Hepatocyte (in vitro differentiated cells): Measurements from ENCODE around the gene CHST3. TPM values are rescaled to one million over a fixed set of nuclear protein-coding genes. Genes with fewer than 3 reads are reported as not detected.

Experiments used
- DNase-seq: peaks from one replicate; pipeline ENCODE4 v3.0.0-alpha.2; 2016; ENCODE audit warnings: low spot score
- H2AFZ ChIP-seq: fragments of 200-600 bp; sonication (generic); 2 replicates; pipeline ENCODE4 v1.6.0; 2016; ENCODE audit warnings: antibody characterized with exemption, mild to moderate bottlenecking
- H3K27ac ChIP-seq: fragments of 200-600 bp; sonication (generic); 2 replicates; pipeline ENCODE4 v1.5.1; 2016; ENCODE audit warnings: mild to moderate bottlenecking
- H3K27me3 ChIP-seq: fragments of 200-600 bp; sonication (generic); 2 replicates; pipeline ENCODE4 v1.6.1; 2016
- H3K36me3 ChIP-seq: fragments of 200-600 bp; sonication (generic); replicated peaks from 2 replicates; pipeline ENCODE4 v1.5.1; 2016; ENCODE audit warnings: low read depth; ENCODE audit not compliant: insufficient read depth
- H3K4me1 ChIP-seq: fragments of 200-600 bp; sonication (generic); 2 replicates; pipeline ENCODE4 v1.5.1; 2016; ENCODE audit warnings: mild to moderate bottlenecking, moderate library complexity; ENCODE audit not compliant: insufficient read depth
- H3K4me2 ChIP-seq: fragments of 200-600 bp; sonication (generic); 2 replicates; pipeline ENCODE4 v1.6.0; 2016
- H3K4me3 ChIP-seq: fragments of 200-600 bp; sonication (generic); 2 replicates; pipeline ENCODE4 v1.5.1; 2016; ENCODE audit warnings: mild to moderate bottlenecking
- H3K79me2 ChIP-seq: fragments of 200-600 bp; sonication (generic); 2 replicates; pipeline ENCODE4 v1.6.0; 2017; ENCODE audit warnings: mild to moderate bottlenecking
- H3K9me2 ChIP-seq: fragments of 200-600 bp; sonication (generic); replicated peaks from 2 replicates; pipeline ENCODE4 v1.6.0; 2017; ENCODE audit warnings: mild to moderate bottlenecking; ENCODE audit not compliant: insufficient read depth
- H3K9me3 ChIP-seq: fragments of 200-600 bp; sonication (generic); 2 replicates; pipeline ENCODE4 v1.5.1; 2016; ENCODE audit warnings: low read depth, mild to moderate bottlenecking
- H4K20me1 ChIP-seq: fragments of 200-600 bp; sonication (generic); 2 replicates; pipeline ENCODE4 v1.6.0; 2016; ENCODE audit warnings: mild to moderate bottlenecking; ENCODE audit not compliant: insufficient read depth, poor library complexity, severe bottlenecking
- EZH2 ChIP-seq: fragments of 200-600 bp; sonication (generic); IDR thresholded peaks from 2 replicates; pipeline ENCODE4 v1.6.1; 2016; ENCODE audit warnings: antibody characterized with exemption, mild to moderate bottlenecking, borderline replicate concordance
- EZH2phosphoT487 ChIP-seq: fragments of 200-600 bp; sonication (generic); IDR thresholded peaks from one replicate; pipeline ENCODE4 v1.6.1; 2018; ENCODE audit warnings: antibody characterized with exemption, mild to moderate bottlenecking, low read depth, moderate library complexity; ENCODE audit not compliant: unreplicated experiment, severe bottlenecking
- WGBS: methylation state at CpG from one replicate; pipeline ENCODE4 v1.1.6; 2016; ENCODE audit warnings: low lambda C conversion rate; ENCODE audit errors: missing lambda C conversion rate; 5-methylcytosine and 5-hydroxymethylcytosine counted together
- polyA plus RNA-seq: library from polyadenylated mRNA; unstranded; fragments of >200 nt; fragmentation: Nextera tagmentation; extraction: Ambion mirVana; gene quantifications from 2 replicates; pipeline ENCODE4 v1.2.1, GENCODE V29; 2016
- total RNA-seq: library from RNA; depleted of rRNA; stranded (reverse); fragments of >200 nt; gene quantifications from 2 replicates; pipeline ENCODE4 v1.2.3, GENCODE V29; 2014
- TF ChIP-seq, protein P1 (sequence below): fragments of 200-600 bp; sonication (generic); IDR thresholded peaks from 2 replicates; pipeline ENCODE4 v1.5.1; 2016; ENCODE audit warnings: antibody characterized with exemption, mild to moderate bottlenecking; ENCODE audit not compliant: poor library complexity

Gene CHST3
- total and polyA plus RNA-seq, 2 experiments from 2014 or later, result 6.8 to 14.1 TPM

GRCh38 chr10:72026278-72027111, 62.3 kb downstream of the CHST3 start:
- H3K36me3 ChIP-seq, result no peaks in the 10 kb centered on the region
- H3K4me3 ChIP-seq, result no peak overlapping the region
- H3K9me3 ChIP-seq, result no peaks in the 10 kb centered on the region
- WGBS, result 91% methylated on average over 14 of the region's 14 CpGs
- TF ChIP-seq, protein P1, sequence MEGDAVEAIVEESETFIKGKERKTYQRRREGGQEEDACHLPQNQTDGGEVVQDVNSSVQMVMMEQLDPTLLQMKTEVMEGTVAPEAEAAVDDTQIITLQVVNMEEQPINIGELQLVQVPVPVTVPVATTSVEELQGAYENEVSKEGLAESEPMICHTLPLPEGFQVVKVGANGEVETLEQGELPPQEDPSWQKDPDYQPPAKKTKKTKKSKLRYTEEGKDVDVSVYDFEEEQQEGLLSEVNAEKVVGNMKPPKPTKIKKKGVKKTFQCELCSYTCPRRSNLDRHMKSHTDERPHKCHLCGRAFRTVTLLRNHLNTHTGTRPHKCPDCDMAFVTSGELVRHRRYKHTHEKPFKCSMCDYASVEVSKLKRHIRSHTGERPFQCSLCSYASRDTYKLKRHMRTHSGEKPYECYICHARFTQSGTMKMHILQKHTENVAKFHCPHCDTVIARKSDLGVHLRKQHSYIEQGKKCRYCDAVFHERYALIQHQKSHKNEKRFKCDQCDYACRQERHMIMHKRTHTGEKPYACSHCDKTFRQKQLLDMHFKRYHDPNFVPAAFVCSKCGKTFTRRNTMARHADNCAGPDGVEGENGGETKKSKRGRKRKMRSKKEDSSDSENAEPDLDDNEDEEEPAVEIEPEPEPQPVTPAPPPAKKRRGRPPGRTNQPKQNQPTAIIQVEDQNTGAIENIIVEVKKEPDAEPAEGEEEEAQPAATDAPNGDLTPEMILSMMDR, result no peak
- TF ChIP-seq EZH2 (no peak), EZH2phosphoT487 (no peak)
- DNase-seq, result no peak
- no peak overlapping the region for H3K4me2 ChIP-seq
- H3K27ac ChIP-seq, result peak overlapping the region; percentile 76
- no peak overlapping the region for H2AFZ ChIP-seq
- H3K4me1 ChIP-seq, result peaks cover 32% of the 10 kb centered on the region
- H3K79me2 ChIP-seq, result no peaks in the 10 kb centered on the region
- H3K27me3 ChIP-seq, result no peaks in the 10 kb centered on the region
- no peaks in the 10 kb centered on the region for H4K20me1 ChIP-seq
- no peaks in the 10 kb centered on the region for H3K9me2 ChIP-seq

GRCh38 chr10:72027498-72027897, 63.3 kb downstream of the CHST3 start:
- peak overlapping the region; percentile 45 for H3K4me2 ChIP-seq
- 26% methylated on average over 6 of the region's 6 CpGs for WGBS
- DNase-seq, result peak; percentile 76
- no peak overlapping the region for H2AFZ ChIP-seq
- no peak for TF ChIP-seq EZH2phosphoT487
- TF ChIP-seq, protein P1, result no peak
- no peak for TF ChIP-seq EZH2
- peaks cover 32% of the 10 kb centered on the region for H3K4me1 ChIP-seq
- H3K9me3 ChIP-seq, result no peaks in the 10 kb centered on the region
- H3K27me3 ChIP-seq, result no peaks in the 10 kb centered on the region
- no peak overlapping the region for H3K4me3 ChIP-seq
- no peaks in the 10 kb centered on the region for H4K20me1 ChIP-seq
- no peaks in the 10 kb centered on the region for H3K79me2 ChIP-seq
- peak overlapping the region; percentile 76 for H3K27ac ChIP-seq
- no peaks in the 10 kb centered on the region for H3K9me2 ChIP-seq
- no peaks in the 10 kb centered on the region for H3K36me3 ChIP-seq

- Histone ChIP-seq H3K27ac (peak overlapping the region; percentile 76), H3K4me3 (no peak overlapping the region), H3K9me2 (no peaks in the 10 kb centered on the region), H3K4me1 (peaks cover 32% of the 10 kb centered on the region), H3K27me3 (no peaks in the 10 kb centered on the region), H3K9me3 (no peaks in the 10 kb centered on the region), H4K20me1 (no peaks in the 10 kb centered on the region), H3K36me3 (no peaks in the 10 kb centered on the region), H3K4me2 (peak overlapping the region; percentile 21), H3K79me2 (no peaks in the 10 kb centered on the region), H2AFZ (no peak overlapping the region)
- 87% methylated on average over 1 of the region's 1 CpG for WGBS
- TF ChIP-seq EZH2phosphoT487 (no peak), EZH2 (no peak)
- no peak for DNase-seq
Measured at GRCh38 chr10:72029414-72029813, 65.2 kb downstream of the CHST3 start.
